ENCODE data around the gene IL23R.
"Not testable (repeated sequence)": the region's sequence is repeated elsewhere in the genome, so short reads cannot be mapped to it uniquely, and the experiment has no call there.

The IL23R gene

DNA sequence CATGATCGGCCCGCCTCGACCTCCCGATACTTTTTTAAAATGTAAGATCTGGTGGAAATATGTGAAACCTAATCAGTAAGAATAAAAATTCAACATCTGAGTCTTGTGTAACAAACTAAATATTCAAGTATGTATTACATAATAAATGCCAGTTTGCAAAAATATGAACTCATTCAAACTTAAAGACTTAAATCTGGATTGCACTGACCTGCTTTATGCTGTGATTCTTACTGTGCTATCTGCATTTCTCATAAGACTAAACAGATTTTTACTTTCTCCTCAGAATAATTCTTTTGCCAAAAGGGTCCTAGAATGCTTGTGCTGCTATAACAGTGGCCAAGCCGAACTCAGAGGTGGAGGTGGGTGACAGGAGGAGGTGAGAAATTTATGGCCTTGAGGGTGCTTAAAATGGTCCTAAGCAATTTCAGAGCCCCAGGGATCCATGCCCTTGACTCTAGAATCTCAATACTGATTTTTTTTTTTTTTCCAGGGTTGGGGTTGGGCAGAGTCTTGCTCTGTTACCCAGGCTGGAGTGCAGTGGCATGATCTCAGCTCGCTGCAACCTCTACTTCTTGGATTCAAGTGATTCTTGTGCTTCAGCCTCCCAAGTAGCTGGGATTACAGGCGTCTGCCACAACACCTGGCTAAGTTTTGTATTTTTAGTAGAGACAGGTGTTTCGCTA is 38.2 kb downstream of the IL23R start:
- Histone ChIP-seq H3K36me3 (ENCODE audit: control insufficient read depth, insufficient read depth, low read length) (no peaks in the 10 kb centered on the region), H3K27me3 (ENCODE audit: control insufficient read depth, insufficient read depth, low read length) (no peaks in the 10 kb centered on the region), H3K4me1 (ENCODE audit: control insufficient read depth, insufficient read depth, low read length) (no peaks in the 10 kb centered on the region), H3K4me3 (ENCODE audit: low read length) (no peak overlapping the region), H3K9ac (ENCODE audit: low read length) (no peak overlapping the region), H3K9me3 (ENCODE audit: control insufficient read depth, low read length) (no peaks in the 10 kb centered on the region)

DNA sequence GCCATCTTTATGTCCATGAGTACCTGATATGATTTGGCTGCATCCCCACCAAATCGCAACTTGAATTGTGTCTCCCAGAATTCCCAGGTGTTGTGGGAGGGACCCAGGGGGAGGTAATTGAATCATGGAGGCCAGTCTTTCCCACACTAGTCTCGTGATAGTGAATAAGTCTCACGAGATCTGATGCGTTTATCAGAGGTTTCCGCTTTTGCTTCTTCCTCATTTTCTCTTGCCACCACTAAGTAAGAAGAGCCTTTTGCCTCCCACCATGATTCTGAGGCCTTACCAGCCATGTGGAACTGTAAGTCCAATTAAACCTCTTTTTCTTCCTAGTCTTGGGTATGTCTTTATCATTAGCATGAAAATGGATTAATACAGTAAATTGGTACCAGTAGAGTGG is 41.1 kb downstream of the IL23R start:
- H3K9me3 ChIP-seq (ENCODE audit: control insufficient read depth, low read length); H3K4me3 ChIP-seq (ENCODE audit: low read length); H3K27me3 ChIP-seq (ENCODE audit: control insufficient read depth, insufficient read depth, low read length); H3K36me3 ChIP-seq (ENCODE audit: control insufficient read depth, insufficient read depth, low read length); H3K4me1 ChIP-seq (ENCODE audit: control insufficient read depth, insufficient read depth, low read length); H3K9ac ChIP-seq (ENCODE audit: low read length): not testable (repeated sequence)

GRCh38 chr1:67208217-67208616 is 42.0 kb downstream of the IL23R start:
- Histone ChIP-seq H3K36me3 (ENCODE audit: control insufficient read depth, insufficient read depth, low read length) (no peaks in the 10 kb centered on the region), H3K27me3 (ENCODE audit: control insufficient read depth, insufficient read depth, low read length) (no peaks in the 10 kb centered on the region), H3K4me1 (ENCODE audit: control insufficient read depth, insufficient read depth, low read length) (no peaks in the 10 kb centered on the region), H3K9ac (ENCODE audit: low read length) (no peak overlapping the region), H3K4me3 (ENCODE audit: low read length) (no peak overlapping the region), H3K9me3 (ENCODE audit: control insufficient read depth, low read length) (no peaks in the 10 kb centered on the region)

GRCh38 chr1:67209521-67209920 is 43.3 kb downstream of the IL23R start:
- Histone ChIP-seq H3K4me1 (ENCODE audit: control insufficient read depth, insufficient read depth, low read length) (no peaks in the 10 kb centered on the region), H3K36me3 (ENCODE audit: control insufficient read depth, insufficient read depth, low read length) (no peaks in the 10 kb centered on the region), H3K9me3 (ENCODE audit: control insufficient read depth, low read length) (no peaks in the 10 kb centered on the region), H3K9ac (ENCODE audit: low read length) (no peak overlapping the region), H3K27me3 (ENCODE audit: control insufficient read depth, insufficient read depth, low read length) (no peaks in the 10 kb centered on the region), H3K4me3 (ENCODE audit: low read length) (no peak overlapping the region)

- H3K4me1 ChIP-seq (ENCODE audit: control insufficient read depth, insufficient read depth, low read length) = no peaks in the 10 kb centered on the region
- H3K27me3 ChIP-seq (ENCODE audit: control insufficient read depth, insufficient read depth, low read length) = no peaks in the 10 kb centered on the region
- H3K4me3 ChIP-seq (ENCODE audit: low read length) = no peak overlapping the region
- H3K9ac ChIP-seq (ENCODE audit: low read length) = no peak overlapping the region
- H3K36me3 ChIP-seq (ENCODE audit: control insufficient read depth, insufficient read depth, low read length) = no peaks in the 10 kb centered on the region
- no peaks in the 10 kb centered on the region for H3K9me3 ChIP-seq (ENCODE audit: control insufficient read depth, low read length)
These were observed 45.6 kb downstream of the IL23R start for GRCh38 chr1:67211589-67212563.

DNA sequence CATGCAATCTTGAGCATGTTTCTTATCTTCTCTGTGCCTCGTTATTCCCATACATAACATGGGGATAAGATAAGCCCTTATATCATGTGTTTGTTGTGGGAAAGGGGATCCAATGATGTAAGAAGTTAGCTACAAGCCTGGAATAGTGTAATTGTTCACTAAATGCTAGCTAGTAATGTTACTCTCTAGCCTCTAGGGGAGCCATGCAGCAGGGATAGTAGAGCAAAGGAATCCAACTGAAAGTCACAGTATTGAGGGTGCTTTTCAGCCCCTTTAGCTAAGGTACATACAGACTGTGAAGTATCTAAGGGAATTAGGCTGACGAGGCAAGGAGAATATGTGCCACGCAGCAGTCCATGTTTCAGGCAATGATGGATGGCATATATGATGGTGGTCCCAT is 46.9 kb downstream of the IL23R start:
- H3K4me1 ChIP-seq (ENCODE audit: control insufficient read depth, insufficient read depth, low read length) = no peaks in the 10 kb centered on the region
- H3K36me3 ChIP-seq (ENCODE audit: control insufficient read depth, insufficient read depth, low read length) = no peaks in the 10 kb centered on the region
- no peaks in the 10 kb centered on the region for H3K9me3 ChIP-seq (ENCODE audit: control insufficient read depth, low read length)
- no peak overlapping the region for H3K9ac ChIP-seq (ENCODE audit: low read length)
- H3K27me3 ChIP-seq (ENCODE audit: control insufficient read depth, insufficient read depth, low read length) = no peaks in the 10 kb centered on the region
- H3K4me3 ChIP-seq (ENCODE audit: low read length) = no peak overlapping the region

- H3K9me3 ChIP-seq (ENCODE audit: control insufficient read depth, low read length) = no peaks in the 10 kb centered on the region
- H3K4me3 ChIP-seq (ENCODE audit: low read length) = no peak overlapping the region
- no peaks in the 10 kb centered on the region for H3K4me1 ChIP-seq (ENCODE audit: control insufficient read depth, insufficient read depth, low read length)
- H3K36me3 ChIP-seq (ENCODE audit: control insufficient read depth, insufficient read depth, low read length) = no peaks in the 10 kb centered on the region
- H3K27me3 ChIP-seq (ENCODE audit: control insufficient read depth, insufficient read depth, low read length) = no peaks in the 10 kb centered on the region
- no peak overlapping the region for H3K9ac ChIP-seq (ENCODE audit: low read length)
These were observed 47.7 kb downstream of the IL23R start for GRCh38 chr1:67213948-67214347.

GRCh38 chr1:67214420-67215174 is 48.3 kb downstream of the IL23R start:
- H3K4me1 ChIP-seq (ENCODE audit: control insufficient read depth, insufficient read depth, low read length) = no peaks in the 10 kb centered on the region
- no peaks in the 10 kb centered on the region for H3K36me3 ChIP-seq (ENCODE audit: control insufficient read depth, insufficient read depth, low read length)
- no peak overlapping the region for H3K9ac ChIP-seq (ENCODE audit: low read length)
- H3K27me3 ChIP-seq (ENCODE audit: control insufficient read depth, insufficient read depth, low read length) = no peaks in the 10 kb centered on the region
- no peak overlapping the region for H3K4me3 ChIP-seq (ENCODE audit: low read length)
- H3K9me3 ChIP-seq (ENCODE audit: control insufficient read depth, low read length) = no peaks in the 10 kb centered on the region

DNA sequence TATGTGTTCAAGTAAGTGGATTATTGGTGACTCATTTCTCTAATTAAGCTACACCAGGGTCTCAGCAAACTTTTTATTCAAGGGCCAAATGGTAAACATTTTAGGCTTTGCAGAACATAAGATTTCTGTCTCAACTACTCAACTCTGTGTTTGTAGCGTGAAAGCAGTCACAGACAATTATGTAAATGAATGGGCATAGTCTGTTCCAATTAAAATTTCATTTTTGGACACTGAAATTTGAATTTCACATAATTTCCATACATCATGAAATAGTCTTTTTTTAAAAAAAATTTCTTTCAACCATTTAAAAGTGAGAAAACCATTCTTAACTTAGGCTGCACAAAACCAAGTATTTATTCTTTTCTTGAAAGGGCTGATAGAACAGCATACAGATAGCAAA is 50.1 kb downstream of the IL23R start:
- Histone ChIP-seq H3K9ac (ENCODE audit: low read length) (no peak overlapping the region), H3K9me3 (ENCODE audit: control insufficient read depth, low read length) (no peaks in the 10 kb centered on the region), H3K27me3 (ENCODE audit: control insufficient read depth, insufficient read depth, low read length) (no peaks in the 10 kb centered on the region), H3K4me1 (ENCODE audit: control insufficient read depth, insufficient read depth, low read length) (no peaks in the 10 kb centered on the region), H3K36me3 (ENCODE audit: control insufficient read depth, insufficient read depth, low read length) (no peaks in the 10 kb centered on the region), H3K4me3 (ENCODE audit: low read length) (no peak overlapping the region)

DNA sequence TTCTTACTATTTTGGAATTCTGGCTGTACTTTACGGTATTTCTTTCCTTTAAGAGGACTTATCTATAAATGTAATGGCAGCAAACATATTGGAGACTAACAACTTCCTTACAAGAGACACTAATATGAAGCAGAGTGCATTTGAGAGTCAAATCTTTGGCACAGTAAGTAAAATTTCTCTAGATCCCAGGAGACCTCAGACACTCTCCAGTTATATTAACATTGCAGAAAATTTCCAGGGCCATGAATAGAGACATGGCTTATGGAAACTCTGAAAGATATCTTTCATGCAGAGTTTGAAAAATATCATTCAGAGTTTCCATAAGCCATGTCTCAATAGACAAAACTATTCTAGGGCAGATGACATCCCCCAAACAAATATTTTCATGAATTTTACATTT is 51.2 kb downstream of the IL23R start:
- H3K9me3 ChIP-seq (ENCODE audit: control insufficient read depth, low read length) = no peaks in the 10 kb centered on the region
- H3K36me3 ChIP-seq (ENCODE audit: control insufficient read depth, insufficient read depth, low read length) = no peaks in the 10 kb centered on the region
- no peak overlapping the region for H3K9ac ChIP-seq (ENCODE audit: low read length)
- H3K27me3 ChIP-seq (ENCODE audit: control insufficient read depth, insufficient read depth, low read length) = no peaks in the 10 kb centered on the region
- no peak overlapping the region for H3K4me3 ChIP-seq (ENCODE audit: low read length)
- H3K4me1 ChIP-seq (ENCODE audit: control insufficient read depth, insufficient read depth, low read length) = no peaks in the 10 kb centered on the region

DNA sequence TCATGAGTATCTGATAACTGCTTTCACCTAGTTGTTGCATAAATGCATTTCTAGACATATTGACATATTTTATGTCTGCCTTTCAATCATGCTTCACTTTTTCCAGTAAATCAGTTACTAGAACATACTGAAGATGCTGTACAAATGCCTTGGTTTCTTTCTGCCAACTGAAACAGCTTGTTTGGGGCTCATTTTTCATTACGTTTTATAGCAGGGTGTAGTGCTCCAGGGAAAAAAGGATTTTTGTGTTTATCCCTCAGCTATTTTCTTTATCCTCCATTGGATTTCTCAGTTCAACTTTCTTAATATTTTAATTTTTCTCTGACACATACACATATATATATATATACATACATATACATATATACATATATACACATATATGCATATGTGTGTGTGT is 51.7 kb downstream of the IL23R start:
- Histone ChIP-seq H3K4me1 (ENCODE audit: control insufficient read depth, insufficient read depth, low read length) (no peaks in the 10 kb centered on the region), H3K9ac (ENCODE audit: low read length) (no peak overlapping the region), H3K4me3 (ENCODE audit: low read length) (no peak overlapping the region), H3K27me3 (ENCODE audit: control insufficient read depth, insufficient read depth, low read length) (no peaks in the 10 kb centered on the region), H3K9me3 (ENCODE audit: control insufficient read depth, low read length) (no peaks in the 10 kb centered on the region), H3K36me3 (ENCODE audit: control insufficient read depth, insufficient read depth, low read length) (no peaks in the 10 kb centered on the region)

- H3K4me1 ChIP-seq (ENCODE audit: control insufficient read depth, insufficient read depth, low read length) = no peaks in the 10 kb centered on the region
- H3K9me3 ChIP-seq (ENCODE audit: control insufficient read depth, low read length) = no peaks in the 10 kb centered on the region
- H3K36me3 ChIP-seq (ENCODE audit: control insufficient read depth, insufficient read depth, low read length) = no peaks in the 10 kb centered on the region
- no peak overlapping the region for H3K4me3 ChIP-seq (ENCODE audit: low read length)
- no peak overlapping the region for H3K9ac ChIP-seq (ENCODE audit: low read length)
- H3K27me3 ChIP-seq (ENCODE audit: control insufficient read depth, insufficient read depth, low read length) = no peaks in the 10 kb centered on the region
These were observed 58.6 kb downstream of the IL23R start for GRCh38 chr1:67224856-67225255.

All from mucosa of stomach (tissue), 1 donor.